KMS-11 (cell line): ENCODE measurements around the gene SYNGR3.

ENCODE experiments used
- H2AFZ ChIP-seq: fragments of 200-600 bp; sonication (generic); 2 replicates; pipeline ENCODE4 v1.6.1; 2016; ENCODE audit warnings: antibody characterized with exemption, mixed run types, low read depth
- H3K27ac ChIP-seq: fragments of 200-600 bp; sonication (generic); 2 replicates; pipeline ENCODE4 v1.6.1; 2016; ENCODE audit warnings: mild to moderate bottlenecking, mixed run types
- H3K27me3 ChIP-seq: fragments of 200-600 bp; sonication (generic); 2 replicates; pipeline ENCODE4 v1.6.1; 2017; ENCODE audit warnings: mild to moderate bottlenecking, low read depth, mixed run types, moderate library complexity; ENCODE audit not compliant: insufficient read depth
- H3K36me3 ChIP-seq: fragments of 200-600 bp; sonication (generic); 2 replicates; pipeline ENCODE4 v1.6.1; 2017; ENCODE audit warnings: mild to moderate bottlenecking, mixed run types; ENCODE audit not compliant: insufficient read depth
- H3K4me1 ChIP-seq: fragments of 200-600 bp; sonication (generic); 2 replicates; pipeline ENCODE4 v1.6.1; 2016; ENCODE audit warnings: mild to moderate bottlenecking, low read depth, mixed run types; ENCODE audit not compliant: poor library complexity, severe bottlenecking
- H3K4me2 ChIP-seq: fragments of 200-600 bp; sonication (generic); 2 replicates; pipeline ENCODE4 v1.7.0; 2016; ENCODE audit warnings: mild to moderate bottlenecking, mixed run types
- H3K4me3 ChIP-seq: fragments of 200-600 bp; sonication (generic); IDR thresholded peaks from 2 replicates; pipeline ENCODE4 v1.6.1; 2017; ENCODE audit warnings: low read depth, low read length, mixed read lengths; ENCODE audit not compliant: insufficient read depth
- H3K79me2 ChIP-seq: fragments of 200-600 bp; sonication (generic); 2 replicates; pipeline ENCODE4 v1.6.1; 2016; ENCODE audit warnings: low read depth, mixed run types; ENCODE audit not compliant: insufficient read depth
- H3K9ac ChIP-seq: fragments of 200-600 bp; sonication (generic); 2 replicates; pipeline ENCODE4 v1.6.1; 2016; ENCODE audit warnings: mild to moderate bottlenecking, mixed run types
- H4K20me1 ChIP-seq: fragments of 200-600 bp; sonication (generic); 2 replicates; pipeline ENCODE4 v1.6.1; 2016; ENCODE audit warnings: mild to moderate bottlenecking, mixed run types; ENCODE audit not compliant: insufficient read depth
- TF ChIP-seq, protein P1 (sequence below): fragments of 200-600 bp; sonication (generic); conservative IDR thresholded peaks from 2 replicates; pipeline ENCODE4 v1.6.1; 2017; ENCODE audit warnings: low read depth, mild to moderate bottlenecking, antibody characterized with exemption, low read length, moderate library complexity, mixed read lengths

Gene SYNGR3

DNA sequence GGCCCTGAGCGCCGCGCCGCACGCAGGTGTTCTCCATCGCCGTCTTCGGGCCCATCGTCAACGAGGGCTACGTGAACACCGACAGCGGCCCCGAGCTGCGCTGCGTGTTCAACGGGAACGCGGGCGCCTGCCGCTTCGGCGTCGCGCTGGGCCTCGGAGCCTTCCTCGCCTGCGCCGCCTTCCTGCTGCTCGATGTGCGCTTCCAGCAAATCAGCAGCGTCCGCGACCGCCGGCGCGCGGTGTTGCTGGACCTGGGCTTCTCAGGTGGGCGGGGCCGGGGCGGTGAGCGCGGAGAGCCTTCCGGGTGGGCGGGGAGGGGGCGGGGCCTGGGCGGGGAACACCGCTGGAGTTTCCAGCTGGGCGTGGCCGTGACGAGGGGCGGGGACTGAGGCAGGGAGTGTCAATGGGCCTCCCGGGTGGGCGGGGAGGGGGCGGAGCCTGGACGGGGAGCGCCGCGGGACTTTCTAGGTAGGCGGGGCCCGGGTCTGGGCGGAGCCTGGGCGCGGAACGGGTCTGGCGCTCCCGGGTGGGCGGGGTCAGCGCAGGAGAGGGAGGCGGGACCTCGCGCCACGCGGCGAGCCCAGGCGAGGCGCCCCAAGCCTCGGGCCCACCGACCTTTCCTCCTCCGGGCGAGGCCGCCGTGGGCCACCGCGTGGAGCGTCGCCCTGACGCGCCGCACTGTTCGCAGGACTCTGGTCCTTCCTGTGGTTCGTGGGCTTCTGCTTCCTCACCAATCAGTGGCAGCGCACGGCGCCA lies 2.4 kb downstream of the SYNGR3 start:
- no peak overlapping the region for H3K27ac ChIP-seq
- peaks cover 5% of the 10 kb centered on the region for H3K27me3 ChIP-seq
- no peaks in the 10 kb centered on the region for H3K79me2 ChIP-seq
- TF ChIP-seq, protein P1, sequence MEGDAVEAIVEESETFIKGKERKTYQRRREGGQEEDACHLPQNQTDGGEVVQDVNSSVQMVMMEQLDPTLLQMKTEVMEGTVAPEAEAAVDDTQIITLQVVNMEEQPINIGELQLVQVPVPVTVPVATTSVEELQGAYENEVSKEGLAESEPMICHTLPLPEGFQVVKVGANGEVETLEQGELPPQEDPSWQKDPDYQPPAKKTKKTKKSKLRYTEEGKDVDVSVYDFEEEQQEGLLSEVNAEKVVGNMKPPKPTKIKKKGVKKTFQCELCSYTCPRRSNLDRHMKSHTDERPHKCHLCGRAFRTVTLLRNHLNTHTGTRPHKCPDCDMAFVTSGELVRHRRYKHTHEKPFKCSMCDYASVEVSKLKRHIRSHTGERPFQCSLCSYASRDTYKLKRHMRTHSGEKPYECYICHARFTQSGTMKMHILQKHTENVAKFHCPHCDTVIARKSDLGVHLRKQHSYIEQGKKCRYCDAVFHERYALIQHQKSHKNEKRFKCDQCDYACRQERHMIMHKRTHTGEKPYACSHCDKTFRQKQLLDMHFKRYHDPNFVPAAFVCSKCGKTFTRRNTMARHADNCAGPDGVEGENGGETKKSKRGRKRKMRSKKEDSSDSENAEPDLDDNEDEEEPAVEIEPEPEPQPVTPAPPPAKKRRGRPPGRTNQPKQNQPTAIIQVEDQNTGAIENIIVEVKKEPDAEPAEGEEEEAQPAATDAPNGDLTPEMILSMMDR = no peak
- no peak overlapping the region for H3K9ac ChIP-seq
- peaks cover 23% of the 10 kb centered on the region for H3K4me1 ChIP-seq
- H2AFZ ChIP-seq = peak overlapping the region; percentile 81
- H3K36me3 ChIP-seq = no peaks in the 10 kb centered on the region
- H3K4me2 ChIP-seq = peak overlapping the region; percentile 31; the same call in 1 of the 2 replicates
- no peak overlapping the region for H3K4me3 ChIP-seq
- H4K20me1 ChIP-seq = no peaks in the 10 kb centered on the region

DNA sequence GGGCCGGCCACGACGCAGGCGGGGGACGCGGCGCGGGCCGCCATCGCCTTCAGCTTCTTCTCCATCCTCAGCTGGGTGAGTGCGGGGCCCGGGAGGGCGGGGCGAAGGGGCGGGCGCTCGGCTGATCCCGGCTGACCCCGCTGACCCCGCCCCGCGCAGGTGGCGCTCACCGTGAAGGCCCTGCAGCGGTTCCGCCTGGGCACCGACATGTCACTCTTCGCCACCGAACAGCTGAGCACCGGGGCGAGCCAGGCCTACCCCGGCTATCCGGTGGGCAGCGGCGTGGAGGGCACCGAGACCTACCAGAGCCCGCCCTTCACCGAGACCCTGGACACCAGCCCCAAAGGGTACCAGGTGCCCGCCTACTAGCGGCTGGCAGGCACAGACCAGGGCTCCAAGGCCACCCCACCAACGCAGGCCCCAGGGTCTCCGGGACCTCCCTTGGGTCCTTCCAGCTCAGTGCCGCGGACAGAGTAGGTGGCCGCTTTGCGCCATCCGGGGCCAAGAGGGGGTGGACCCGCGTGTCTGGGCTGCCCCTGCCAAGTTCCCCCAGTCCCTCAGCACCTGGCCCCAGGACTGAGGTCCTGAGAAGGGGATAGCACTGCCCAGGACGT lies 3.0 kb downstream of the SYNGR3 start:
- H3K27ac ChIP-seq = no peak overlapping the region
- no peaks in the 10 kb centered on the region for H3K36me3 ChIP-seq
- no peak overlapping the region for H3K4me2 ChIP-seq
- peaks cover 23% of the 10 kb centered on the region for H3K4me1 ChIP-seq
- H3K9ac ChIP-seq = no peak overlapping the region
- peaks cover 5% of the 10 kb centered on the region for H3K27me3 ChIP-seq
- no peaks in the 10 kb centered on the region for H3K79me2 ChIP-seq
- TF ChIP-seq, protein P1 = no peak
- no peaks in the 10 kb centered on the region for H4K20me1 ChIP-seq
- peak overlapping the region; percentile 81; the same call in 1 of the 2 replicates for H2AFZ ChIP-seq
- no peak overlapping the region for H3K4me3 ChIP-seq

DNA sequence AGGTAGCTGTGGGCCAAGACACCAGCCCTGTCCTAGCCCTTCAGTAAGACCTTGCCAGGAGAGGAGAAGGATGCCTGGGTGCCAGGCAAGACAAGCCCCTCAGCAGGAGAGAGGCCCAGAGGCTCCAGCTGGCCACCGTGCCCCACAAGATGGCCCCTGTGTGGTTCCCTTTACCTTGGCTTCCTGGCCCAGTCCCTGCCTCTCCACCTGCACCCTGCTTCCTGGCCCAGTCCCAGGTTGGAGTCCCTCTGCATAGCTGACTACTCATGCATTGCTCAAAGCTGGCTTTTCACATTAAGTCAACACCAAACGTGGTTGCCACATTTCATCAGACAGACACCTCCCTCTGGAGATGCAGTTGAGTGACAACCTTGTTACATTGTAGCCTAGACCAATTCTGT lies 4.0 kb downstream of the SYNGR3 start:
- no peak overlapping the region for H3K4me2 ChIP-seq
- no peaks in the 10 kb centered on the region for H3K36me3 ChIP-seq
- peaks cover 5% of the 10 kb centered on the region for H3K27me3 ChIP-seq
- TF ChIP-seq, protein P1 = no peak
- no peak overlapping the region for H3K4me3 ChIP-seq
- no peaks in the 10 kb centered on the region for H4K20me1 ChIP-seq
- H3K4me1 ChIP-seq = peaks cover 23% of the 10 kb centered on the region
- H2AFZ ChIP-seq = no peak overlapping the region
- H3K9ac ChIP-seq = no peak overlapping the region
- no peak overlapping the region for H3K27ac ChIP-seq
- H3K79me2 ChIP-seq = no peaks in the 10 kb centered on the region

DNA sequence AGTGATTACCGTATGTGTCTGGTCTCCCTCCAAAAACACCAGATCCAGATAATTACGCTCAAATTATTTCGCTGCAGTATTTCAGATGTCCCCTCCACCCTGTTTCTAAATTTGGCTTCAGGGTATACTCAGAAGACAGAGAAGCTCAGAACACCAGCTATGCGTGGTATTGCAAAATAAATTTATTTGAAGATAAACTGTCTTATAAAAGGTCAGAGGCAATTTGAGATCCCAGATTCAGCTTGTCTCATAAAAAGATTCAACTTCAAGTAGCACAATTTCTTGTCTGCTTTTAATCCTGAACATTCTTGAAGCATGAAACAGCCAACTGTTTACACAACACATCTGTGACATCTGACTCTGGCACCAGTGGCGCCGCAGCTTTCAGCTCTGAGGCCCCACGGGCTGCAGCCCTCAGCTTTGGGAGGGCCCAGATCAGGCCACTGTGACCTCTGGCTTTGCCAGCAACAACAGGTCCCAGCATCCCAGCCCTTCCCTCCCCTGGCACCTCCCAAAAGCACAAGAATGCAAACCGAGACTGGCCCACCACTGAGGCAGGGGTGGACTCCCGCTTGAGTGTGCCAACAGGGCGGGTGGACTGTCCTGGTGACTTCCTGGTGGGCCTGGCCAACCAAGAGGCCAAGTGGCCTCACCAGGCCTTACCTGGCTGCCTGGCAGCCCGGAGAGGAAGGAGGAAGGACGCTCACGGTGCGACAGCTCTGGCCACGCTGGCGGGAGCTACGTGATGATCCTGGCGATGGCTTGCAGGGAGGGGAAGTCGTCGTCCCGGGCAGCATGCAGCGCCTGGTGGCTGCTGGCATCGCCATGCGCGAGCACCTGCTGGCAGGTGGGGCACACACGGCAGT lies 8.0 kb downstream of the SYNGR3 start:
- Histone ChIP-seq H3K79me2 (no peaks in the 10 kb centered on the region), H3K4me3 (no peak overlapping the region), H3K4me2 (no peak overlapping the region), H3K9ac (no peak overlapping the region), H3K27ac (no peak overlapping the region), H4K20me1 (no peaks in the 10 kb centered on the region), H3K36me3 (no peaks in the 10 kb centered on the region), H2AFZ (no peak overlapping the region), H3K4me1 (peaks cover 5% of the 10 kb centered on the region), H3K27me3 (no peaks in the 10 kb centered on the region)
- TF ChIP-seq, protein P1 = no peak
